Common myeloid progenitor, CD34-positive (primary cell): ENCODE measurements around the gene AKR7A3.

Source experiments
- CTCF ChIA-PET: fragments of 350-600 bp; sonication (Branson Sonifier 250); formaldehyde crosslinking; loops from one replicate; lab custom pipeline; 2021; ENCODE audit warnings: antibody characterized with exemption; lab: Charles Lee
- POLR2A ChIA-PET: fragments of 350-600 bp; sonication (Branson Sonifier 250); formaldehyde crosslinking; loops from one replicate; lab custom pipeline; 2021; ENCODE audit warnings: antibody characterized with exemption; lab: Charles Lee
- DNase-seq, 3 donors: peaks; one replicate each; pipeline versions ENCODE4 v3.0.0 to v3.0.0-alpha.2; 2013
- H3K27ac ChIP-seq, 2 experiments: 1 replicate in 1 of 2; 2 replicates in 1 of 2; pipeline ENCODE4 v1.7.0; 2013; ENCODE audit warnings: inconsistent platforms in 2 of 2, low read length in 2 of 2, mild to moderate bottlenecking in 2 of 2, low read depth in 1 of 2, moderate library complexity in 1 of 2; ENCODE audit not compliant: severe bottlenecking in 2 of 2, insufficient read depth in 1 of 2, poor library complexity in 1 of 2
- H3K27me3 ChIP-seq, 5 experiments: replicated peaks in 2 of 5; 1 replicate in 3 of 5; 2 replicates in 2 of 5; pipeline versions ENCODE4 v1.6.1 to v1.7.0; 2013; ENCODE audit warnings: low read length in 4 of 5, mild to moderate bottlenecking in 2 of 5, moderate library complexity in 2 of 5, inconsistent platforms in 1 of 5; ENCODE audit not compliant: insufficient read depth in 5 of 5, control insufficient read depth in 4 of 5
- H3K36me3 ChIP-seq, 4 experiments: 1 replicate in 2 of 4; 2 replicates in 2 of 4; pipeline versions ENCODE4 v1.6.1 to v1.7.0; 2013; ENCODE audit warnings: low read length in 3 of 4, control low read depth in 1 of 4, mild to moderate bottlenecking in 1 of 4; ENCODE audit not compliant: control insufficient read depth in 4 of 4, insufficient read depth in 4 of 4
- H3K4me1 ChIP-seq, 4 experiments: 1 replicate in 3 of 4; 2 replicates in 1 of 4; pipeline versions ENCODE4 v1.6.1 to v1.7.1; 2013; ENCODE audit warnings: low read length in 3 of 4, mild to moderate bottlenecking in 3 of 4, control low read depth in 1 of 4, inconsistent platforms in 1 of 4, moderate library complexity in 1 of 4; ENCODE audit not compliant: control insufficient read depth in 4 of 4, insufficient read depth in 4 of 4; ENCODE audit errors: control extremely low read depth in 1 of 4
- H3K4me3 ChIP-seq, 7 experiments: 1 replicate in 4 of 7; 2 replicates in 3 of 7; pipeline versions ENCODE4 v1.5.1 to v1.7.0; 2013; ENCODE audit warnings: mild to moderate bottlenecking in 7 of 7, low read length in 6 of 7, moderate library complexity in 6 of 7, inconsistent platforms in 2 of 7, low read depth in 2 of 7, control low read depth in 1 of 7; ENCODE audit not compliant: insufficient read depth in 4 of 7, control insufficient read depth in 1 of 7; ENCODE audit errors: extremely low read depth in 1 of 7
- H3K9me3 ChIP-seq, 5 experiments: 1 replicate in 4 of 5; 2 replicates in 1 of 5; pipeline versions ENCODE4 v1.6.1 to v1.7.1; 2013; ENCODE audit warnings: low read length in 4 of 5, mild to moderate bottlenecking in 2 of 5, inconsistent platforms in 1 of 5, low read depth in 1 of 5, moderate library complexity in 1 of 5; ENCODE audit not compliant: control insufficient read depth in 4 of 5, insufficient read depth in 2 of 5; ENCODE audit errors: control extremely low read depth in 1 of 5
- WGBS: methylation state at CpG from one replicate; pipeline ENCODE4 v1.1.5; 2013; ENCODE audit not compliant: insufficient coverage; 5-methylcytosine and 5-hydroxymethylcytosine counted together

AKR7A3 gene

DNA sequence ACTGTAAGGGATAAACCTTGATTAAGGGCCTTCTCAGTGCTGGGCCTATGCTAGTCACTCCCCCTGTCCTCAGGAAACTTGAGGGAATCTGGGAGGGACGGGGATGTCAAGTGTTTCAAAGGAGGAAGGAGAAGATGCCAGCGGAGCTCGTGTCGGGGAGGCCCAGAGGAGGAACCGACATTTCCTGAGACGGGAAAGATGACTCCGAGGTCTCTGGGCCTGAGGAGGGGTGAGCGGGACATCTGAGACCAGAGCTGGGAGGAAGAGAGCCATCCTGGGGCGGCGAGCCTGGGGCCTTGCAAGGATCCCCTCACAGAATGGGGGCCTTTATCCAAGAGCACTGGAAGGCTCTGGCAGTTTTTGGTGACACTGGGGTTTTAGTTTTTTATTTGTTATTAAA lies 33.9 kb upstream of the AKR7A3 start:
- H3K27me3 ChIP-seq = no peaks in the 10 kb centered on the region
- H3K4me3 ChIP-seq = no peak overlapping the region
- H3K9me3 ChIP-seq = no peaks in the 10 kb centered on the region
- H3K27ac ChIP-seq = no peak overlapping the region
- POLR2A ChIA-PET = interaction anchor here (0.6 to 0.7 kb wide), 3 partner anchors 24 to 232 kb away, joined by 3 to 7 read pairs (median 4); no protein-coding TSS in a partner anchor
- 63% methylated on average over 9 of the region's 10 CpGs for WGBS
- peaks cover 3 to 62% (median 24%) of the 10 kb centered on the region in 4 experiments for H3K36me3 ChIP-seq
- H3K4me1 ChIP-seq = peaks cover 0 to 23% (median 13%) of the 10 kb centered on the region in 4 experiments
- no peak for DNase-seq
- CTCF ChIA-PET = interaction anchor here (1.9 kb wide), 1 partner anchor 22 kb away, joined by 4 read pairs; no protein-coding TSS in a partner anchor

DNA sequence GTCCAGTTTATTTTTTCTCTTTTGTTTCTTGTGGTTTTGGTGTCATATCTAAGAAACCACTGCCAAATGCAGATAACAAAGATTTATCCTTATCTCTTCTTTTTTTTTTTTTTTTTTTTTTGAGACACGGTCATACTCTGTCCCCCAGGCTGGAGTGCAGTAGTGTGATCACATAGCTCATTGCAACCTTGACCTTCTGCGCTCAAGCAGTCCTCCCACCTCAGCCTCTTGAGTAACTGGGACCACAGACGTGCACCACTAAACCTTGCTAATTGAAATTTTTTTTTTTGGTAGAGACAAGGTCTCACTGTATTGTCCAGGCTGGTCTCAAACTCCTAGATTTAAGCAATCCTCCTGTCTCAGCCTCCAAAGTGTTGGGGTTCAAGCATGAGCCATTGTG lies 32.5 kb upstream of the AKR7A3 start:
- ChIA-PET CTCF (interaction anchor here (1.9 kb wide), 1 partner anchor 24 kb away, joined by 4 read pairs; no protein-coding TSS in a partner anchor), POLR2A (no interaction called here)
- Histone ChIP-seq H3K4me3 (no peak overlapping the region), H3K9me3 (no peaks in the 10 kb centered on the region), H3K27me3 (no peaks in the 10 kb centered on the region), H3K36me3 (peaks cover 3 to 54% (median 17%) of the 10 kb centered on the region in 4 experiments), H3K27ac (no peak overlapping the region), H3K4me1 (peaks cover 3 to 31% (median 22%) of the 10 kb centered on the region in 4 experiments)
- WGBS = 100% methylated on average over 2 of the region's 3 CpGs
- no peak for DNase-seq

DNA sequence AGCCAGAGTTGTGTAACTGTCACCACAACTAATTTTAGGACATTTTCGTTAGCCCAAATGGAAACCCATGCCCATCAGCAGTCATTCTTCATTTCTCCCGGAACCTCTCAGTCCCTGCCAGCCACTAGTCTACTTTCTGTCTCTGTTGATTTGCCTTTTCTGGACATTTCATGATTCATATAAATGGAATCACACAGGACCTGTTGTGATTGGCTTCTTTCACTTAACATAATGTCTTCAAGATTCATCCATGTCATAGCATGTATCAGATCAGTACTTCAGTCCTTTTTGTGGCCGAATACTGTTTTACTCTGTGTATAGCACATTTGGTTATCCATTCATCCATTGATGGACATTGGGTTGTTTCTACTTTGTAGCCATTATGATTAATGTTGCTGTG lies 30.6 kb upstream of the AKR7A3 start:
- POLR2A ChIA-PET = no interaction called here
- Histone ChIP-seq H3K36me3 (peaks cover 3 to 37% (median 7%) of the 10 kb centered on the region in 4 experiments), H3K27ac (no peak overlapping the region), H3K9me3 (no peaks in the 10 kb centered on the region), H3K4me1 (peaks cover 4 to 40% (median 36%) of the 10 kb centered on the region in 4 experiments), H3K4me3 (no peak overlapping the region), H3K27me3 (no peaks in the 10 kb centered on the region)
- CTCF ChIA-PET = no interaction called here
- 90% methylated on average over 3 of the region's 3 CpGs for WGBS
- no peak for DNase-seq

DNA sequence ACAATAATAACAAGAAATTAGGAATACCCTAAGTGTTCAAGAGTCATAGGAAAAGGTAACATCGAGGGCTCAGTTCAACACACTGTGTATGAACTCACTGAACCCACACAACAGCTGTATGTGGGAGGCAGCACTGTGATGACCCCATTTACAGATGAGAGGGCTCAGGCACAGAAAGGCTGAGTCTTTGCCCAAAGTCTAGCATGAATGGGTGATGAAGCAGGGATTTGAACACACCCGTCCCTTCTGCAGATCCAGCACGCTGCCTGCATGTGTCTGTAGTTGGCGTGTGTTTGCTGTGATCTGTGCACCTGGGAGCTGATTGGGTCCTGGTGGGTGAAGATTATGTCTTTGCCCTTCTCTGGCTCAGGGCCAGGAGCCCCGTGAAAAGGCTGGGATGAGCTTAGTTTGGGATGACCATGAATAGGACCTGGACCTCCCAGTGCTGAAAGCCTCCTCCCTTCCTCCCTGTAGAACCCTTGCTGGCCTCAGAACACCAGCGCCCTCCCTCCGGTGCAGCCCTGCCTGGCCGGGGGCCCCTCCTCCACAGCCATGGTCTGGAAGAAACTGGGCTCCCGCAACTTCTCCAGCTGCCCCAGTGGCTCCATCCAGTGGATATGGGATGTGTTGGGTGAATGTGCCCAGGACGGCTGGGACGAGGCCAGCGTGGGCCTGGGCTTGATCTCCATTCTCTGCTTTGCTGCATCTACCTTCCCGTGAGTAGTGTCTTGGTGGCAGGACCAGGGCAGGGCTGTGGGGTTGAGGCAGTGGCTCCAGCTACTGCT lies 28.7 kb upstream of the AKR7A3 start:
- ChIA-PET CTCF (no interaction called here), POLR2A (no interaction called here)
- 96% methylated on average over 11 of the region's 13 CpGs for WGBS
- Histone ChIP-seq H3K27me3 (no peaks in the 10 kb centered on the region), H3K9me3 (no peaks in the 10 kb centered on the region), H3K27ac (no peak overlapping the region), H3K4me1 (peaks cover 4 to 58% (median 50%) of the 10 kb centered on the region in 4 experiments), H3K36me3 (peaks cover 2 to 26% (median 2%) of the 10 kb centered on the region in 4 experiments), H3K4me3 (no peak overlapping the region)
- no peak for DNase-seq

DNA sequence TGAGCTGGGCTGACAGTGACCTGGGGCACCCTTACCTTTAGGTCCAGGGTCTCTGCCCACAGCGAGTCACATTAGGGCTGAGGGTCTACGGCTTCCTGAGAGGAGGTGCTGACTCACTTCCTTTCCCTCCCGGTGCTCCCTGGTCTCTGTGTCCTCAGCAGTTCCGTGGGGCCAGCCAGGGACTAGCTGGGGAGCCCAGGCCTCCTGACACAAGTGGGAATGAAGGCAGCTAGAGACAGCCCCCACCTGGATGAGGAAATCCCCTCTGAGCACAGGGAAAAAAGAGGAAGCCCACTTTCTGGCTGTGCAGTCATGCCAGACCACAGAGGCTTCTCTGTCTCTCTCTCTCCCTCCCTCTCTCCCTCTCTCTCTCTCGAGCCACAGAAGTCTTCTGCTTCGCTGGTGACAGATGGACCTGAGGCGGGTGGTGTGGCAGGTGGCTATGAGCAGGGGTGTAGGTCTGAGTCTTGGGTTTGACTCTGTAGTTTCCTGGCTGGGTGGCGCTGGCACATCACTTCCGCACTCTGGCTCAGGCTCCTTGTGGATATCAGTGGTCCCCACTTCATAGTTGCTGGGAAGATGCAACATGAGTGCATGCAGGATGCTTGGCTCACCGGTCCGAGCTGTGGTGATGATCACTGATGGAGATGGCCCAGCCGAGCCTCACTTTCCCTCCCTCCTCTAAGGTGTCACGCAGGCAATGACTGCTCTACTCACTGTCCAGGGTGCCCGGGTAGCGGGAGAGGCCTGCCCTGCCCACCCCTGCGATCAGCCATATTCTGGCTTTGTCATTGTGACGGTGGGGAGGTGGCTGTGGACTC lies 27.0 kb upstream of the AKR7A3 start:
- ChIA-PET POLR2A (no interaction called here), CTCF (interaction anchor here (0.8 to 2.3 kb wide), 3 partner anchors 10 to 31 kb away, joined by 3 to 5 read pairs (median 3); no protein-coding TSS in a partner anchor)
- peaks cover 4 to 73% (median 64%) of the 10 kb centered on the region in 4 experiments for H3K4me1 ChIP-seq
- peak overlapping the region in 4 of 7 experiments; percentile 19 to 40 (median 31) for H3K4me3 ChIP-seq
- peak; percentile 74 to 95 (median 94) for DNase-seq
- WGBS = 43% methylated on average over 12 of the region's 17 CpGs
- no peaks in the 10 kb centered on the region for H3K9me3 ChIP-seq
- H3K27me3 ChIP-seq = no peaks in the 10 kb centered on the region
- peaks cover 0 to 16% (median 2%) of the 10 kb centered on the region in 4 experiments for H3K36me3 ChIP-seq
- H3K27ac ChIP-seq = peak overlapping the region; percentile 33 to 55

DNA sequence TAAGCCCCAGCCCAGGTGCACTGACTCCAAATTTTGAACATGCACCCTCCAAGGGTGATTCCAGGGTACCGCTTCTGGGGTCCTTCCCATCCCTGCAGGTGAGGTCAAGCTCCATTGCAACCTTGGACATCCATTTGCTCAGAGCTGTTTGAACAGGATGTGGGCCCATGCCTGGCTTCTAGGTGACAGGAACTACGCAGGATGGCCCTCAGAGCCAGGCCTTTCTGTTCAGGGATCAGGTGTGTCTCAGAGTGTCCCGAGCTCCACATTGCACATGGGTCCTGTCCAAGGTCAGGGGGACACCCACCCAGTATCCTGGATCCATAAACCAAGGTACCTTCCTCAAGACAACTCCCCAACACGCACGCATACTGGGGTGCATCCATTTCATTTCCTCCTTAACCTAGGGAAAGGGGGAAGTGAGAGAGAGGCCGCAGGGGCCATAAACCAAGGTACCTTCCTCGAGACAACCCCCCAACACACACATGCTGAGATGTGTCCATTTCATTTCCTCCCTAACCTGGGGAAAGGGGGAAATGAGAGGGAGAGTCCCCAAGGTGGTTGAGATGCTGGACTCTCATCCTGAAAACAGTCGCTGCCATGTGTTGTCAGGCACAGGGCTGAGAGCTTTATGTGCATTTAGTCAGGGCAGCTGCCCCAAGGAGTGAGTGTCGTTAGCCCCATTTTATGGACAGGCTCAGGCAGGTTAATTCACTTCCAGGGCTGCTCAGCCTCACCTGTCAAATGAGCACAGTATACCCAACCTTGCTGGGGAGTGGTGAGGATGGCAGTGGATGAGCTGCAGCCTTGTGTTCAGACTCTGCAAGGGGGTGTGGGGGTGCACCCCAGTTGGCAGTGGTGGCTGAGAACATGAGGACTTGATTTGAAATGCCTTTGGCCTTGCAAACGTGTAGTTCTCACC lies 25.7 kb upstream of the AKR7A3 start:
- DNase-seq = peak in 2 of 3 donors; percentile 29 to 36
- Histone ChIP-seq H3K9me3 (no peaks in the 10 kb centered on the region), H3K4me1 (peaks cover 4 to 74% (median 65%) of the 10 kb centered on the region in 4 experiments), H3K27me3 (no peaks in the 10 kb centered on the region), H3K36me3 (peaks cover 0 to 16% (median 2%) of the 10 kb centered on the region in 4 experiments), H3K27ac (peak overlapping the region in 1 of 2 experiments; percentile 12), H3K4me3 (no peak overlapping the region)
- POLR2A ChIA-PET = no interaction called here
- CTCF ChIA-PET = interaction anchor here (0.8 to 2.3 kb wide), 3 partner anchors 11 to 32 kb away, joined by 3 to 5 read pairs (median 3); no protein-coding TSS in a partner anchor
- WGBS = 100% methylated on average over 4 of the region's 10 CpGs
